Activated CD8-positive, alpha-beta memory T cell treated with anti-CD3 and anti-CD28 coated beads for 48 hours (primary cell): ENCODE data around the gene MSRB2.
"Not testable (repeated sequence)": the region's sequence is repeated elsewhere in the genome, so short reads cannot be mapped to it uniquely, and the experiment has no call there.

Experiments used
- DNase-seq, 3 experiments: peaks; one replicate each; pipeline ENCODE4 v3.0.0-alpha.2; 2020; ENCODE audit warnings: low read depth in 2 of 3, low spot score in 2 of 3

The MSRB2 gene

GRCh38 chr10:23095404-23095965 lies at the start of gene MSRB2:
TSS of gene MSRB2 (plus strand) at chr10:23095579. CDS start at chr10:23095609, 30 bp downstream.
- DNase-seq = peak; percentile 13 to 33 (median 30)

GRCh38 chr10:23046027-23046426 lies 49.4 kb upstream of the MSRB2 start:
- DNase-seq = no peak

GRCh38 chr10:23047201-23048050 lies 48.0 kb upstream of the MSRB2 start:
- DNase-seq = no peak

GRCh38 chr10:23048191-23048590 lies 47.2 kb upstream of the MSRB2 start:
- DNase-seq = no peak

DNA sequence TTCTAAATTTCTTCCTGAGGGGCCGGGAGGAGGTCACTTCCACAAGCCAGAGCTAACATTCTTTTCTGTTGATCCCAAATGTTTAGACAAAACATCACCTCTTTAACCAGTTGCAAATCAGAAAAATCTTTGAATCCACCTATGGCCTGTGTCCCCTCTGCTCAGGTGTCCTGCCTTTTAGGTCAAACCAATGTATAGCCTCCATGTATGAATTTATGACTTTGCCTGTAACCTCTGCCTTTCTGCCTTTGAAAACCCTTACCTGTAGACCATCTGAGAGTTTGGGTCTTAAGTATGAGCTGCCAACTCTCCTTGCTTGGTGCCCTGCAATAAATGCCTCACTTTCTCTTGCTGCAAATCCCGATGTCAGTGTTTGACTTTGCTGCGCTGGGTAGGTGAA lies 44.1 kb upstream of the MSRB2 start:
- DNase-seq = no peak

DNA sequence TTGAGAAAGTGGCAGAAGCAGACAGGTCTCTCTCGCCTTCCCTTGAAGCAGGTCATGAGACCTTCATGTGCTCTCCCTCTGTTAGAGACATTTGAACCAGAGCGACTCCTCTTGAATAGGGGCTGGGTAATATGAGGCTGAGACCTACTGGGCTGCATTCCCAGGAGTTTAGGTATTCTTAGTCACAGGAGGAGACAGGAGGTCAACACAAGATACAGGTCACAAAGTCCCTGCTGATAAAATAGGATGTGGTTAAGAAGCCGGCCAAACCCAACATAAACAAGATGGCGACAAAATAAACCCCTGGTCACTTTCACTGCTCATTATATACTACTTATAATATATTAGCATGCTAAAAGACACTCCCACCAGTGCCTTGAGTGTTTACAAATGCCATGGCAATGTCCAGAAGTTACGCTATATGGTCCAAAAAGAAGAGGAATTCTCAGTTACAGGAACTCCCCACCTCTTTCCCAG lies 43.5 kb upstream of the MSRB2 start:
- no peak for DNase-seq

- DNase-seq = no peak
Measured at GRCh38 chr10:23053036-23053435, 42.3 kb upstream of the MSRB2 start.

DNA sequence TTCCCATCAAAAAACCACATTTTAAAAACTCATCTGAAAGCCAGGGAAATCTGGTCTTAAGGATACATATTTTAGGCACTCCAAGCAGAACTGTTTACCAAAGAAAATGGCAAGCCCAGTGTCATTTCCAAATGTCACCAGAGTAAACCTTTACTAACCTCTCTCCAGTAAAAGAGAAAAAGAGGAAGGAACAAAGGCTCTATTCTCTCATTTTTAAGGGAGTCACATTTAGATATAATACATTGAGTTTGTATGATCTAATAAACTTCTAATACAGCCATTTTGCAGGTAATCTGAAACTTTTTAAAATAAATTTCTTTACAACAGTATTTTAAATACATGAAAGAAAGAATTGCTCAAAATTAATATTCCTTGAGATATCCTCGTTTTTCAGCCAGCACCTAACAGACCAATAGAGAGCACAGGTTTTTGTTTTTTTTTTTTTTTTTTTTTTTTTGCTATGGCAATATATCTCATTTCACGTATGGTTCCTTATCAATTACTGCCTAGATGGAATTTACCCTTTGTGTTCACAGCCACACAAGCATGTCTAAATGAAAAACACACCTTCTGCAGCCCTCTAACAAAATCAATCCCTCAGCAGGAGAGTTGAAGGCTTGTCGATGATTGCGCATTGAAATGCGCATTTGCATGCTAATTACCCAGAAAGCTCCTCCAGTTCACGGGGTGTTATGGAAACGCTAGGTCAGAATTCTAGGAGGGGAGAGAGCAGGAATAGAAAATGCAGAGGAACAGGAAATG lies 39.8 kb upstream of the MSRB2 start:
- DNase-seq = no peak

DNA sequence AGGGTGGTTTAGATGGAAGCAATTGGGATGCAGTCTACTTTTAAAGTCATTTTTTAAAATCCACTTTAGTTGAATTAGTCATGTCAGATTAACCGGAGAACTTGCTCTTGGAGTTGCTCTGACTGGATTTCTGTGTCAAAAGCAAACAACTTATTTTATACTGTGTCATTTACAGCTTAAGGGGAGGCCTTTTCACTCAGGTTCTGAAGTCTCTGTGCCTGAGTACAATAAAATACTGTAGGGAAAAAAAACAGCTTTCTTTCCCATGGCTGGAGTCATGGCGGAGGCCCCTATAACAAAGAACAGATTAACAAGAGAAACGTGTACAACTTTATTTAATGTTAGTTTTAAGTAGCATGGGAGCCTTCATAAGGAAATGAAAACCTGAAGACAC lies 39.2 kb upstream of the MSRB2 start:
- DNase-seq = no peak

DNA sequence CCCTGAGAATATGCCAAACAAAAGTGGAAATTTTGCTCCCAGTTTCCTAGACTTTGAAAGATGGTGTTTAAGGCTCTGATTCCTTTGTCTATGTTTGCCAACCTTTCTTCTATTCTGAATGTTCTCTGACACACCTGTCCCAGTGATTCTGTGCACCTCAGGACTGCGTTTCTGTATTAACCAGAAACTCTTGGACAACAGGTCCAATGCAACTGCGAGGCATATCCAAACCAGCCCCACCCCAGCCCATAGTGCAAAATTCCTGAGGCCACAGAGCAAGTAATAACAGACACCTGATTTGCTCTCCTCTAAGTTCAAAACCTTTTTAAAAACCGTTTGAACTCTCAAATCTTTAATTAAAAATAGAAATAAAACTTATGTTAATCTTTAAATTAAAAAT lies 37.0 kb upstream of the MSRB2 start:
- DNase-seq = no peak

DNA sequence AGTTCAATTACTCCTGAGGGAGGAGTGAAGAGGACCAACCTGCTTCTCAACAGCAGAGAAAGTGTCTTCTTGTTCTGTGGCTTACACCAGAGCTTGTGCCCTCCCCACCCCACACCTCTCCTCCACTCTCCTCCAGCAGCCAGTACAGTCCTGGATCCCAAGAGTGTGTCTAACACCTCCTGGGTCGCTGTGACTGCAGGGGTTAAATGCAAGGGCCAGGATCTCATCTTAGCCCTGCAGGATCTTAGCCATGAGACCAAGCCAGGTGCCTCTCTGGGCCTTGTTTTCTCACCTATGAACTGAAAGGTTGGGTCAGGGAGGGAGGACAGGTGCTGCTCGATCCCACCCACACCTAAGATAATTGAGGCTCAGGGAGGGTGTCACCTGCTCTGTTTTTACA lies 34.5 kb upstream of the MSRB2 start:
- no peak for DNase-seq

DNA sequence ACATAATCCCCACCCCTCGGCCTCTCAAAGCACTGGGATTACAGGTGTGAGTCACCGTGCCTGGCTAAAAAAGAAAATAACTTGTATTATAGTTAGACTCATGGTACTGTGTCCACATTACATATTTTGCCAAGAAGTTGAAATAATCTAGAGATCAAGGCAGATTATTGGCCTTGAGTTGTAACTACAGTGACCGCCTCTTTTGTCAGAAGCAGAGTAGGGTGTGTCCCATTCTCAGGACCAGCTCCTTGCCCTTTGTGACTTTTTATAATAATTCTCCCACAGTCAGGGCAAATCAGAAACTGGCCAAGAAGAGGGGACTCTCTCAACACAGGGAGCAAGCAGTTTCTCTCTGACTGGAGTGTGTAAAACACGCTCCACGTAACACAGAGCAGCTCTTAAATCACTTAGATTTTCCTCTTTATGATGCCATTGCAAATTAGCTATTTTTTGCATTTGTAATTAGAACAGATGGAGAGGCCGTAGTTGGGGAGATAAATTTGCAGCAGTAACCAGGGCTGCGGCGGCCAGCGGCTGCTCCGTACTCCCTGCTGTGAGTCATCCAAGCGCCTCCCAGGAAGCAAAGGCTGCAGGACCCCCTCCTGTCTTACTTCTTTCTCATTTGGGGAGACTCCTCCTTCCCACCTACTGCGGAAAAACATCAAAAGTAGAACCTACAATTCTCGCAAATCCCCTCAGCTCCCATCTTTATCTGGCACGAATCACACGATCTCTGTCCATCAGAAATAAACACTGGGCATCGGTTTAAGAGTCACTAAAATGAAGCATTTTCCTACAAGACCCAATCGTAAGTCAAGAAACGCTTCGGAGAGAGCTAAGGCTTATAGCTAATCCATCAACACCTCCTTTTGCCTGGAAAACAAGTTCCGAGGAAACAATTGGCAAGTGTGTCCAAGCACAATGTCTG lies 32.1 kb upstream of the MSRB2 start:
- no peak for DNase-seq

DNA sequence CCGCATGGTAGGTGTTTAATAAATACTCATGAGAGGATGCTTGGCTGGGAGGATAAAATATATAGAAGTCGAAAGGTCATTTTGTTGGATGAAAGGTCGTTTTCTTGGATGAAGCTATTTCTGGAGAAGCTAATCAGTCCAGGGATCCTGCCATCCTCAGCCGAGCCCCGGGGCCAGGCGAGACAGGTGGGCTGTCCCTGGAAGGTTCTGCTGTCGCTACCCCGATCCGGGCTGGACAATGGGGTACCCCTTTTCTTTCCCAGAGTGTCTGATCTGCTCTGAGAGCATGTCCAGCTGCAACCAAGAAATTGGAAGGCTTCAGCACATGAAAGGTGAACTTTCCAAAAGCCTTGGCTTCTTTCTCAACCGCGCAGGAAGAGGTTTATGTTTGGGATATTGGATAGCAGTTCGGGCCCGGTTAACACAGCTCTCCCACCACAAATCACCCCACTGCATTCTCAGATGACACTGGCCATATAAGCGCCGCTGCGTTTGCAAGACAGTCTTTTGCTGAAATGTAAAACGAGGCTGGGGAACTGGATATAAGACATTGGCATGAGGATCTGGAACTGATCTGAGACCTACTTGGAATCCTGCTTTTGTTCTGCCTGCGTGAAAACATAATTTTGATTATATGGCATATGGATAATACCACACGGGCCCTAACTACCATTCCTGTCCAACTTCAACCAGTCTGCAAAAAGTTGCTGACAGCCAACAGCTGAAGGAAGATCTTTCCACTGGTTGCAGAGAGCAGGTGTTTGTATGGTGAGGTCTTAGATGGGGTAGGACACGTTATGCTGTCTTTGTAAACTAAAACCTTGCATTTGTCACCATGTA lies 31.2 kb upstream of the MSRB2 start:
- DNase-seq = no peak

DNA sequence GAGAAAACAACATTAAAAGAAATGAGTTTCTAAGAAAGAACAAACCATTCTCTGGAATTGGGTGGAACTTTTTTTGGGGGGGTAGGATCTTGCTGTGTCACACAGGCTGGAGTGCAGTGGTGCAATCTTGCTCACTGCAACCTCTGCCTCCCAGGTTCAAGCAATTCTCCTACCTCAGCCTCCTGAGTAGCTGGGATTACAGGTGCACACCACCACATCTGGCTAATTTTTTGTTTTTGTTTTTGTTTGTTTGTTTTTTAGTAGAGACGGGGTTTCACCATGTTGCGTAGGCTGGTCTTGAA lies 30.6 kb upstream of the MSRB2 start:
- not testable (repeated sequence) for DNase-seq

- no peak for DNase-seq
Measured at GRCh38 chr10:23065181-23065948, 30.0 kb upstream of the MSRB2 start.

GRCh38 chr10:23067337-23067736 lies 28.0 kb upstream of the MSRB2 start:
- DNase-seq = no peak

GRCh38 chr10:23067939-23068775 lies 27.2 kb upstream of the MSRB2 start:
- peak; percentile 9 to 40 (median 36) for DNase-seq

DNA sequence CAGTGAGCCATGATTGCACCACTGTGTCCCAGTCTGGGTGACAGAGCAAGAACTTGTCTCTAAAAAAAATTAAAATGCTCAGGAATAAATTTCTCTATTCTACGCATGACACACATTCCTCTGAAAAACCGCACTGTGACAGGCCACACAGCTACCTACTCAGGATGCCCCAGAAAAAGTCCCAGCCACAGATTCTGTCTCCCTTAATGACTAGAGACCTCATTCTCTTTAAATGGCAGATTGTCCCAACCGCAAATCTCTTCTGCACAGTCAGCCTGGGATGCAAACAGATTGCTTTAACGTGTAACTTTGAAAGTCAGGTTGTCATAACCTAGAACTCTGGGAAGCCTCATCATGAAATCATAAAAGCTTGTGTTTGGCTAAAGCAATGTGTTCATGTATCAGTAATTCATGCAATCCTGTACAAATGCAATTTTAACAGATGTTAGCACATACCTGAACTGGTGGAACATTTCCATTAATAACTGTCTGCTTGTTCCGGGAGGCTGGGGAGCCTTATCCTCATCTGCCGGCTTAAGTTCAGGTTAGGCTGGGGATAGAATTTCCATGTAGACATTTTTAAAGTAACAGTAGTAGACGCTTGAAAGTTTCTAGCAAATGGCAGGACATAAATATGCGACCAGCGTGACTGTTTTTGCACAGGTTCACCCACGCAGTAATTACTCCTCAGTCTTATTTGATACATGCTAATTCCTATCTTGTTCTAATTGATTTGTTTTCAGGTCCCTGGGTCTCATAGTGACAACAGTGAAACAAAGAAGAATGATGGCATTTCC lies 26.2 kb upstream of the MSRB2 start:
- DNase-seq = no peak
